DND-41 (cell line): ENCODE data around the gene OBSL1.

Experiments used
- EZH2 ChIP-seq: IDR thresholded peaks from 3 replicates; pipeline ENCODE4 v1.6.1; 2012; ENCODE audit warnings: borderline replicate concordance, low read depth, mild to moderate bottlenecking, moderate library complexity, low read length, inconsistent platforms; ENCODE audit not compliant: severe bottlenecking
- TF ChIP-seq, protein P1 (sequence below): IDR thresholded peaks from 2 replicates; pipeline ENCODE4 v1.5.1; 2012; ENCODE audit warnings: borderline replicate concordance, low read length, moderate library complexity, mild to moderate bottlenecking; ENCODE audit not compliant: poor library complexity, severe bottlenecking; ENCODE audit errors: extremely low read depth

DNA sequence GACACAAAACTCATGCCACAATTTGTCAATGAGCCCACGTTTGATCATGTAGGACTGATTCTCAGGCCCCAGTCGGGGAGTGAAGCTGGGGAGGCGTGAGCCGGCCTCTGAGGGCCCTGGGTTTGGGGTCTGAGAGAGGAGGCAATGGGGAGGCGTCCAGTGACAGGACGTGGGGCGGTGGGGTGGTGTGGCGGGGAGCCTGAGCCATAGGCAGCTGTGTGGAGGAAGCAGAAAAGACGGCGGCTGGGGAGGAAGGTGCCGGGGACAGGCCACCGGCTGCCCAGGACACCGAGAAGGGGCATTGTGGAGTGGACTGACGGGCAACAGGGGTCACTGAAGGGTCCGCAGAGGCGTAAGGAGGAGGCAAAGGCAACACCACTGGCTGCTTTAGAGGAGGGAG, 34.9 kb downstream of the OBSL1 start:
- TF ChIP-seq EZH2 = no peak
- TF ChIP-seq, protein P1, sequence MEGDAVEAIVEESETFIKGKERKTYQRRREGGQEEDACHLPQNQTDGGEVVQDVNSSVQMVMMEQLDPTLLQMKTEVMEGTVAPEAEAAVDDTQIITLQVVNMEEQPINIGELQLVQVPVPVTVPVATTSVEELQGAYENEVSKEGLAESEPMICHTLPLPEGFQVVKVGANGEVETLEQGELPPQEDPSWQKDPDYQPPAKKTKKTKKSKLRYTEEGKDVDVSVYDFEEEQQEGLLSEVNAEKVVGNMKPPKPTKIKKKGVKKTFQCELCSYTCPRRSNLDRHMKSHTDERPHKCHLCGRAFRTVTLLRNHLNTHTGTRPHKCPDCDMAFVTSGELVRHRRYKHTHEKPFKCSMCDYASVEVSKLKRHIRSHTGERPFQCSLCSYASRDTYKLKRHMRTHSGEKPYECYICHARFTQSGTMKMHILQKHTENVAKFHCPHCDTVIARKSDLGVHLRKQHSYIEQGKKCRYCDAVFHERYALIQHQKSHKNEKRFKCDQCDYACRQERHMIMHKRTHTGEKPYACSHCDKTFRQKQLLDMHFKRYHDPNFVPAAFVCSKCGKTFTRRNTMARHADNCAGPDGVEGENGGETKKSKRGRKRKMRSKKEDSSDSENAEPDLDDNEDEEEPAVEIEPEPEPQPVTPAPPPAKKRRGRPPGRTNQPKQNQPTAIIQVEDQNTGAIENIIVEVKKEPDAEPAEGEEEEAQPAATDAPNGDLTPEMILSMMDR = no peak
